SW 1271 (cell line): ENCODE measurements around the gene MYT1.

Experiments used
- DNase-seq, 2 experiments: peaks; one replicate each; lab custom pipeline; 2025; lab: John Stamatoyannopoulos, UW

The MYT1 gene

DNA sequence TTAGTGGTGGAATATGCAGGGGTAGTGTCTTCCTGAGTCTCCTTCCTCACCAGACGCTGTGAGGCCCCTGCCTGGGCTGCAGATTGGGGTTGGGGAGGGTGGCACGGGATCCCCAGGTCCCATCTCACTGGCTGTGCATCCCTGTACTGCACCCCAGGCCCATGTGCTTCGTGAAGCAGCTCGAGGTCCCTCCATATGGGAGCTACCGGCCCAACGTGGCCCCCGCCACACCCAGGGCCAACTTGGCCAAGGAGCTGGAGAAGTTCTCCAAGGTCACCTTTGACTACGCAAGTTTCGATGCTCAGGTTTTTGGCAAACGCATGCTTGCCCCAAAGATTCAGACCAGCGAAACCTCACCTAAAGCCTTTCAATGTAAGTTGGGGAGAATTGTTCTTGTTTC is 52.7 kb downstream of the MYT1 start:
- DNase-seq: no peak

DNA sequence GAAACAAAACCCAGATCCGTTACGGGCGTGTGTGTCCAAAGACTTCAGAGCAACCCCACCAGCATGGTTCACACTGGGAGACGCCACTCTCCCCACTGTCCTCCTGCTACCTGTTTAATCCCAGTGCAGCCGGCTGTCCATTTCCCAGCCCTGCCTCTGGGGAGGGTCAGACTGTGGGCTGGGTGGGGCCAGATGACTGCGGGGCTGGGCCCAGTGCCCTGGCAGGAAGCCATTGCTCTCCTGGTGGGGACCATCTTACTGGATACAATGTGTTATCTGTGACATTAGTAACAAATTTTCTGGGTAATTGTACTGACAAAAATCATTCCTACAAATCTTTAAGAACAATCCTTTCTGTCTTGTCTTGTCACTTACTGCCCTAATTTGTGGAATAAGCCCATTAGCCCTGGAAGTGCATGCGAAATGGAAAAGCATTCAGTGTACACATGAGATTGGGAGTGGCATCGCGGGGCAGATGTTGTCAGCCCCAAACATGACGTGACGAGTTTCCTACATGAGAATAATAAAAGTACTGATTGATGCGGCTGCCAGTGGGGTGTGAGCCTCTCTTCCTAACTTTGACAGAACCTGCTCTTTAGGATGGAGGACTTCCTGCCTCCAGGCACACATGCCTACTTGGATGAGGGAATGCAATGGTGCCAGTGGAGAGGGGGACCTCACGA is 53.4 kb downstream of the MYT1 start:
- DNase-seq: no peak

DNA sequence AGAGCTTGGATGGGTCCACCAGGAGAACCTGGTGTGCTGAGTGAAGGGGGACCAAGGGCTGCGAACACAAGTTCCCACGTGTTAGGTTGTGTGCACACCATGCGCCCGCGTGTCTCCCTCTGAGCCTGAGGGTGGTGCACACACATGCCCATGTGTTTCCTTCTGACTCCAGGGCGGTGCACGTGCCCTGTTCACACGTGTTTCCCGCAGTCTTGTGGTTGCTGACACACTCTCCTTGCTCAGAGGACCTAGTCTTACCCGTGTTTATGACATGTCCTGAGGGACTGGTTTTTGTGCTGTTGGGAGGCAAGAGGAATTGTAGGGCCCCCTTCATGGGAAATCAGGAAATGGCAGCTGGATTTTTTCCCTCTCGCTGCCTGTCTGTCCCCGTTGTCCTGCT is 55.0 kb downstream of the MYT1 start:
- DNase-seq: no peak

DNA sequence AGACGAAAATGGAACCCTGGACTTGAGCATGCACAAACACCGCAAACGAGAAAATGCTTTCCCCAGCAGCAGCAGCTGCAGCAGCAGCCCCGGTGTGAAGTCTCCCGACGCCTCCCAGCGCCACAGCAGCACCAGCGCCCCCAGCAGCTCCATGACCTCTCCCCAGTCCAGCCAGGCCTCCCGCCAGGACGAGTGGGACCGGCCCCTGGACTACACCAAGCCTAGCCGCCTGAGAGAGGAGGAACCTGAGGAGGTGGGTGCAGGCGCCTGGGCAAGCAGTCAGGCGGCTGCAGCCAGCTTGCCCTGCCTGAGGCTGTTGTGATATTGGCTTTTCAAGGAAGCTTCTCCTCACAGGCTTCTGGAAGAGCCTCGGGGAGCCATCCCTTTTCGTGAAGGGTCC is 55.5 kb downstream of the MYT1 start:
- DNase-seq: no peak

DNA sequence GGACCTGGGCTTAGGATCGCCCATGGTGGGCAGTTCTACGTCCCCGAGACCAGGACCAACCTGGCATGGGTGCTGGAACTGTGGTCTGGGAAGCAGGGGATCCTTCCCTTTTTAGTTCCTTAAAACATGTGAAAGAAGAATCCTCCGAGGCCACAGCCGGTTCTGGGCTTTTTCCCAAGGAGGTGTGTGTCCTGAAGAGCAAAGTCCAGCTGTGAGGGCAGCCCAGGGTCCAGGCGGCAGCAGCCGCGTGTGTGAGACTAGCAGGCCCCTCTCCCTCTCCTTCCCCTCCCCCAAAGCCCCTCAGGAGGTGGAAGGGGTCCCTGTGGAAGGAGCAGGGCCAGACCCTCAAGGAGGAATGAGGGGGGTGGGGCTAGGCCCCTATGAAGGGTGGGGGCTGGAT is 56.2 kb downstream of the MYT1 start:
- no peak for DNase-seq

DNA sequence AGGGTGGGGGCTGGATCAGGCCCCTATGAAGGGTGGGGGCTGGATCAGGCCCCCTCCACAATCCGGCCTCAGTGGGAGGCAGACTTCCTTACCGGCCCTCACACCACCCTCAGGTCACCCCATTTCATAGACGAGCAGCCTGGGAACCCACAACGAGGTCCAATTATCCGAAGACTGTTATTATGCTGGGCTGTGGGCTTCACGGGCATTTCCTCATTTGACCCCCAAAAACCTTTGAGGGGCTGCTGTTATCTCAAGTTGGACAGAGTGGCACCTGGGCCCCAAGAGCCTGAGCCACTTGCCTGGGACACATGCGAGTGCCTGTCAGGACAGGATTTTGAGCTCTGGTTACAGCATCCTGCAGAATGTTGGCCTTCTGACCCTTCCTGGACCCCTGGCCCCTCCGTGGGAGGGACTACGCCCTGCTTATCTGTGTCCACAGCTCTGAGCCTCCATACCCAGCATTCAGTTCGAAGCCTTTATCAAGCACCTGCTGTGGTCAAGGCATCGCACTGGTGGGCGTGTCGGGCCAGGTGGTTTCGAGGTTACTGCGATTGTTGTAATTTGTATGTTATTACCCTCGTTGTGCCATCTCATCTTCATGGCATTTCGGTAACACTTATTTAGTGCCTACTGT is 56.8 kb downstream of the MYT1 start:
- DNase-seq: no peak

DNA sequence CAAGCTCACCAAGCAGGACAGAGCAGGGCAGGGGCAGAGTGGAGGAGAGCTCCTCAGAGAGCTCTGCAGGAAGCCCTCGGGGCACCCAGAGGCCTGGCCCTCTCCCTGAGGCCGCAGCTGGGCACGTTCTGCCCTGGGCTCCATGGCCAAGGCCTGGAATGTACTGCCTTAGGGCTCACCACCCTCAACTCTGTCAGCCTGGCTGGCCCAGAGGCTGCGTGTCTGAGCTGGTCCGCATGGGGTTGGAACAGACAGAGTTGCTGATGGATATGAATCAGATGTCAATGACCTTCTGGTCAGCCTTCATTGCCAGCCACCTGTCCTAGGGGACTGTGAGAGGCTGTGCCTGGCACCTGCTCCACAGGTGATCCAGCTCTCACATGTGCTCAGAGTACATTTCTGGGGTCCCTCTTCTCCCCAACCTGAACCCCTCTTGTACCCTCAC is 58.1 kb downstream of the MYT1 start:
- no peak for DNase-seq

DNA sequence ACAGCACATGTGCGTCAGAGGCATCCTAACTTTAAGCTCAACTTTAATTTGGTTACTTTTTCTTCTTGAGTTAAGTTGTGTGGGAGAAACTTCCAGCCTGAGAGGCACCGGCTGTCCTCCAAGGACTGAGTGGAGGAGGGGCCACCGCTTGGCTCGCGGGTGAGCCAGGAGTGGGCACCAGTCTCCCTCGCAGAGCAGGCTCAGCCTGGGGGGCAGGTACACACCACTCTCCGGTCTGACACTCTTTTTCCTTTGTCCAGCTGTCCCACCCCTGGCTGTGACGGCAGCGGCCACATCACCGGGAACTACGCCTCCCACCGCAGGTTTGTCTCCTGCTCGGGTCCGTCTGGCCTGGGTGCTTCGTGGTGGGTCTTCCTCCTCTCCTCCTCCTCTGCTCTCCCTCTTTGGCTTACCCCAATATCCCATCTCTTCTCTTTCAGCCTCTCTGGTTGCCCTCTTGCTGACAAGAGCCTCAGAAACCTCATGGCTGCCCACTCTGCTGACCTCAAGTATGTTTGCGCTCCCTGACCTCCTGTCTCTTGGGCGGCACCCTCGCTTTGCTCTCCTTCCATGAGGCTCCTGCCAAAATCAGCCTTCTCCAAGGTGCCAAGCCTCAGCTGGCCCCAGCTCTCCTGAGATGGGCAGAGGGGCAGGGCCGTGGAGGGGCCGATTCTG is 58.7 kb downstream of the MYT1 start:
- DNase-seq: no peak

DNA sequence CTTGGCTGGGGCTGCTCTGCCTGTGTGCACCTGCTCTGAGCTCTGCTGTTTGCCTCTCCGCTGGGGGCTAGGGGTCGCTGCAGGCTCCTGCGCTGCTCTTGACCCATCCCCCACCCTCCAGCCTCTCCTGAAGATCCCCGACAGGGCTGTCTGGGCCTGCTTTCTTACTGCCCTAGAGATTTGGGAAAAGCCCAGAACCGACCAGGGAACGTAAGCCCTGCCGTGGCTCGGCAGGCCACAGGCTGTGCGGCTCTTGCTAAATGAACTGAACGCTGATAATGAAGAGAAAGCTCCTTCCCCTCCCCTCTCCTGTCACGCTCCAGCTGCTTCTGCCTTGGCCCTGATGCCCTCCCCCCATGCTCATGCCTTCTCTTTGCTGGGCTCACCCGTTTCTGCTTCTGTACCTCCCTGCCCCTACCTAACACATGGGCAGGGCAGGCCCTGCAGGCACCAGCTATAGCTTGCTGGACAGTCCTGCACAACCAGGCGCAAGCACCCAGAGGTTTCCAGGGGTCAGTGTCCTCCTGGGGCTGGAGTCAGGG is 59.3 kb downstream of the MYT1 start:
- no peak for DNase-seq

DNA sequence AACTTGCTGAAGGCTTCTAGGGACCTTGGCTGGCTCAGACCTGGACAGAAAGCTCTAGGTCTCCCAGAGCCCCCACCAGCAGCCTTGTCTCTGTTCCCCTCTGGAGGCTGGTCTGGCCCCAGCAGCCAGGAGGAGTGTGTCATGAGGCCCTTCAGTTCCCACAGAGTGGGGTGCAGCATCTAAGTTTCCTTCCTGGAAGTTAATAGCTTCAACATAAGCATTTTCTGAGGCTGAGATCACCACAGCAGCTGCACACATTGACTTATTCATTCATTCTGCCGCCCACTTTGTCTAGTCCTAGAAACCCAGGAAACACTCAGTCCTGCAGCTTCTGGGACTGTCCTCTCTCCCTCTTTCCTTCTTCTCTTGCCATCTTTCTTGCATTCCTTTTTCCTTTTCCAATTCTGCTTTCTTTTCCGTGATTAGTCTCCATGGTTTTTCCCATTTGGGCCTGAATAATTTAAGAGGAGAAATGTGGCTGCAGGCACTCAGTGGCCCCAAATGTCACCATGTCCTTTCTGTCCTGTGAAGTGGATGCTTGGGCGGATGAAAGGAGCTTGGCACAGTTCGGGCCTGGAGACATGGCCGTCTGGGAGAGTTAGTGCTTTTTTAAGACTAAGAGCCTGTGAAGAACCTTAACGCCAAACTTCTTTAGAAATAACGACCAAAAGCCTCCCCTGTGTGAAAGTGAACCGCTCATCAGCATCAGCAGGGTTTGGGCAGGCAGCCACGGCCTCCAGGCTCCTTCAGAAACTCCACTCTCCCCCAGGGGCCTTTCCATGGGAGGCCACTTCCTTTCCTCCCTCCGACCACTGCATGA is 60.3 kb downstream of the MYT1 start:
- no peak for DNase-seq

DNA sequence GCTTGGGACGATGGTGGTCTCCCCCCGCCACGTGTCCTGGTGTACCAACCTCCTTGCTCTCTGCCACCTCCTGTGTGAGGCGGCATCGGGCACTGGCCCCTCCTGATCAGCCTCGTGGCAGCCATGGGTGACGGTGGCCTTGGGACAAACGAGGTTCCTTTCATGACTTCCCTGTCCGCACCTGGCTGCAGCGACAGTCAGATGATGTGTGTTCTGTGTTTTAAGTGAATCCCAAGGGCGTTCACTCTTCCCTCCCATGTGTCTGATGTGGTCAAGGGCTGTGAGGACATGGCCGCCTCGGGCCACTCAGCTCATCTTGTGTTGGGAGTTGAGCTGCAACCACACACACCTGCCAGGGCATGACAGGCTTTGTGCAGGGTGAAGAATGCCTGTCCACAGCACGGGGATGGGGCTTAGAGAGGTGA is 60.9 kb downstream of the MYT1 start:
- DNase-seq: no peak

DNA sequence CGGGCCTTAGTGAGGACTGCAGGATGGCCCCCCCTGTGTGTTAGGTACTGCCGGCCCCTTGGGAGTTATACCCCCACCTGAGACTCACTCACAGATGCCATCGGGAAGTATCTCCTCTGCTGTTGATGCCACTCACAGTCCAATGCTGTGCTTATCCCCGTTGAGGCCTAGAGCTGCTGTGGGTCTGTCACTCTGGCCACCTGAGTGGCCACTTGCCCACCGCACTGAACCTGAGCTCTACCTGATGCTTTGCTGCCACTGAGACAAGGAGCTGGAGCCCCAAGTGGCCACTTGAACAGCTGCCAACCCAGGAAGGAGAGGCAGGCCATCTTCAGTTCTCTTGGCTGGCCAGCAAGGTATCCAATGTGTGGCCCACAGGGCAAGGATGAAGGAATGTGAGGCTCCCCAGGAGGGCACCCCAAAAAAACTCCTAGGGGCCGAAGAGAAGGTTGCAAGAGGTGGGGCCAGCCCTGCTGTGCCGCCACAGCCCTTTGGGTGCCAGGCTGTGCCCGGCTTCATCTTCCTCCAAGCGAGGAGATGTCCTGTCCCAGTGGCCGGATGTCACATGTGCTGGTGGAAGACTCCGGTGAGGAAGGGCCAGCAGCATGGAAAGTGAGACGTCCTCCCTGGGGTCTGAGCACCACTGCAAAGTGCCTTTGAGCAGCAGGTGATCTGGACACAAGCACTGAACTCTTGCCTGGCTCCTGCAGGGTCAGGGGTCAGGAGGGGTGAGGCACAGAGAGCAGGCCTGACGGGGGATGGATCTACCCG is 61.8 kb downstream of the MYT1 start:
- DNase-seq: no peak

DNA sequence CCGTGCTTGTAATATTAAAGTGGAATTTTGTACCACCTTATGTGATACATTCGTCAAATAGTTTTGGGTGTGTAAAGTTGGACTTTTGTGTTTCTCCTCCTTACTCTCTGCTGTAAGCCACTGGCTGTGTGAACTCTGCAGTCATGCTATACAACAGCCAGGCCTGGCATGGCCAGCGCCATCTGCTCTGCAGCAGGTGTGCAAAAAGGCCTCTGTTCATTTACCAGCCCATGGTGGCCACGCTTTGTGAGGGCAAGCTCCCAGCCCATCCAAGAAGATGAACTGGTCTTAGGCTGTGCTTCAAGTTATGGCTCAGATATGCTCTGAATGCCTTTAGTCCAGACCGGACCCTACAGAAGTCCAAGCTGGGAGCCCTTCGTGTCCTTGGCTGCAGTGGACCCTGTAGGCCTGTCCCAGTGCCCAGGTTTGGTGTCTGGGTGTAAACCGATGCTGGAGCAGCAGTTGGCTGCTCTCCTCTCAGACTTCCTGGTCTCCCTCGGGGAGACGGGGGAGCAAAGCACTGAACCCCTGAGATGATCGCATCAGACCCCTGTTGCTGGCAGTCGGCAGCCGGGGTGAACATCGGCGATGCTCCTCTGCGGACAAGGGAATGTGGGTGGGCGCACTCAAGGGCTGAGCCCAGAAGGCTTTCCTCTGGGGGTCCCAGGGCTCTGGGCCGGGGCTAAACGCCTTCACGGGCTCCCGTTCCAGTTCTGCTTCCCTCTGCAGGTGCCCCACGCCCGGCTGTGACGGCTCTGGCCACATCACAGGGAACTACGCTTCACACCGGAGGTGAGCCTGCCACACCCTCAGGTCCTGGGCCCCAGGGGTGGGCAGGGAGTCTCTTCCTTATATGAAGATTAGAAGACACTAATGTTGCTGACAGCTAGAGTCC is 62.7 kb downstream of the MYT1 start:
- no peak for DNase-seq

DNA sequence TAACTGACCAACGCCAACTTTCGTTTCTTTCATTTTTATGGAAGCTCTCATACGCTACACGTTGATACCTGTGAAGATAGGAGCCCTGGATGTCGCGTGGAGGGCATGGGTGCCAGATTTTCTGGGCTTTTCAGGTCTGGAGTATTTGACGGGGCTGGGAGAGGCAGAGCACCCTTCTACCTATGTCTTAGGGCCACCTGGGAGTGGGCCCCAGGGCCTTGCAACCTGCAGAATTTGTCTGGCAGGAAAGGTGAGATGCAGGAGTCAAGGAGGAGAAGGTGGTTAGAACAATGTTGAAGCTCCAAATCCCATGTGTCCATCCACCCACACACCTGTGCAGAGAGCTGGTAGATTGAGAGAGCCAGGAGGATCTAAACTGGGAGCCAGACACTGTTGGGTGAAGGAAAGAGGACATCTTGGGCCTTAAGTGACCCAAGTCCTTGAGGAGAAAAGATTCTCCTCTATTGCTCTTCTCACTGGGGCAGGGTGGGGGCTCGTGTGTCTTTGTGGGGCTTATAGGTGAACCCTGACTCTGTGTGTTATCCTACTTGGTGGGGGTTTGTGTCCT is 63.9 kb downstream of the MYT1 start:
- DNase-seq: no peak

DNA sequence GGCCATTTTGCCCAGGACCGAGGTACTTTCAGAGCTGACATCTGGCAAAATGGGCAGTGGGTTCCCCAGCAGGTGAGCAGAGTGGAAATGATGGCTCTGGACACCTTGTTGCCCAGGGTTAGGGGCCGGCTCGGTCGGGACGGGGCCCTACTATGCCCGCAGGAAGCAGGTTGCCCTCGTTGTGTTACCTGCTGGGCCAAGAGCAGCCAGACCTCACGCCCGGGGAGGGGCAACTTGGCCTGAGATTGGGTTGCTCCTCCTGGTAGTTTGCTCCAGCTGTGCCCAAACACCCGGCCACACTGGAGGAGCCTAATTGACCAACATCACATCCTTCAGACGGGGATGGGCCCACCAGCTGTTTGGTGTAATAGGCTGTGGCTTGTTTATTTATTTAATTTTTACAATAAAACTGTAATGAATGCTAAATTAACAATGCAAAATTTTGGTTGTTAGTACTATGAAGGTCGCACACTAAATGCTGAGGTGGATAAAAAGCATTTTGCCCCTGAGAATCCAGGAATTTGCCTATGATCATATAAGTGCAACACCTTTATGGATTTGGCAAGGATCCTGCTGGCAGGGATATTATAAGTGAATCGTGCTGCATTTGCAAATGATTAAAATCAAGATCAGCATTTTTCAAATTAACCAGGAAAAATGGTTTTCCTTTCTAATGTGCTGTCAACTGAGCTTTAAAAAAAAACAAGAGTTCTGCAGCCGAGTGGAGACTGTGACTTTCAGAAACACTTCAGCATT is 64.7 kb downstream of the MYT1 start:
- no peak for DNase-seq

DNA sequence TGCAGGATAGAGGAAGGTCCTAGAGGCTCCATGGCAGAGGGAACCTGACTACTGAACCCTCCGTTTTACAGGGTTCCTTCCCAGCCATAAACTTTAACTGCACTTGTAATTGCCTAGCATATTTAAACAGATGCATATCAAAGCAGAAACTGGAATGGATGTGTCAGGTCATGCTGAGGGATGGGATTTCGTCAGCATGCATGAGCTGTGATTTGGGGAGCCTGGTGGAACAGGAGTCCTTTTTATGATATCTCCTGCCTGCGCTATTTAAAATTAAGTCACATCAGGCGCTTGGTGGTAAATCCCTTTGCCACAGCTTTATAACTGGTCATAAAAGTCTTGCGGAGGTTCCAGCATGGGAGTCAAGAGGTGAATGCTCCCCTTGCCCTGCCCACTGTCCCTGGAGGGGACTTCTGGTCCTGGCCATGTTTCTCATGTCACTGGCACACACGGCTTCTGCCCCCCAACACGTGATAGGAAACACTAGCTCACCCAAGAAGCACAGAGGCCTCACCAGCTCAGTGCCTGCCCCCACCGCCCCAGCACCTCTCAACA is 65.3 kb downstream of the MYT1 start:
- DNase-seq: no peak

DNA sequence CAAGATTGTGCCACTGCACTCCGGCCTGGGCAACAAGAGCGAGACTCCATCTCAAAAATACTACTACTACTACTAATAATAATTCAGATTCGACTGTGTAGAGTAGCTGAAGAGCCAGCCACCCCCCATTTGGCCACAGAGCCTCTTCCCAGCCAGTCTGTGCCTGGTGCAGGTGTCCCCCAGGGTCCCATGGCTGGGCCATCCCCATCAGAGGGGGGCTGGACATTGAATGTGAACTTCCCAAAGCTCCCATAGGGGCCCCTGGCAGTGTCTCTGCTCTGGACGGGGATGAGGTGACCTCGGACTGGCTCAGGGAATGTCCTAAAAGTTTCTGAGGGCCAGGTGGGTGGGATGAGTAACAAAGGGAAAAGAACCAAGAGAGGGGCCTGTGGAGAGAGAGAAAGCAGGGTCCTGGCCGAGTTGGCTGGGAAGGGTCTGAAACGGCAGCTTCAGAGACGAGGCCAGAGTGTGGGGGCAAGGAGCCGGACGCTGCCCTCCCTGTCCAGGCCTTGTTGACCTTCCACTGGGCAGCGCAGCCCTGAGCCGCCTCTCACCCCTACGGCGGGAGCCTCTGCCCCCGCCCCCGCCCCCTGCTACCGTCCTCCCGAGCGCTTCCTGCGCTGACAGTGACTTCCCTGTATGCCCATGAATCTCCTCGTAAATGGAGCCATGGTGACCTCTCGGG is 66.4 kb downstream of the MYT1 start:
- DNase-seq: no peak
